ENCODE results near the gene CPSF4.
"Not testable (repeated sequence)": the region's sequence is repeated elsewhere in the genome, so short reads cannot be mapped to it uniquely, and the experiment has no call there.

The CPSF4 gene

DNA sequence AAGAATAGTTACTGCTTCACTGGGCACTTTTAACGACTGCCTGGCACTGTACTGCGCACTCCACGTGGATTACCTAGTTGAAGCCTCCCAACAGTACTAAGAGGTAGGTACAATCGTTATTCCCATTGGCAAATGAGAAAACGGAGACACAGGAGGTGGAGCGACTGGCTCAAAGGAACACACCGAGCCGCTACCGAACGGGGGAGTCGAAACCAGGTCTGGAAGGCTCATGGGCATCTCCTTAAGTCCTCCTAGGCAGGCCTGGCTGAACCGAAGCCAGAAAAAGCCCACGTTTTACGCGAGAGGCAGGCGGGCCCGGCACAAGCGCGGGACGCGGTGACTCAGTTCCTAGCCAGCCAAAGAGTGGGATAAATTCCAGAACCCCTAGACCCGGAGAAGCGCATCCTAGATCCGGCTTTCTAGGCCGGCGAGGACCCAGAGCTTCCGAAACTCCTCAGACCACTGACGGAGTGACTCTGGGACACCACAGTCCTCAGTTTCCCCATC, 30.8 kb upstream of the CPSF4 start:
- DNase-seq (ENCODE audit: insufficient read length, low spot score) (peak; percentile 19), FAIRE-seq (no peak)

- no peak for FAIRE-seq
- peak; percentile 89 for DNase-seq (ENCODE audit: insufficient read length, low spot score)
Observed at GRCh38 chr7:99408379-99409191, 30.2 kb upstream of the CPSF4 start, which contains the start of the genes BUD31 and PDAP1. Gene BUD31 (plus strand): TSS chr7:99408969. CDS start chr7:99411093, 2,124 bp downstream. Gene PDAP1 (minus strand): TSS chr7:99408597. CDS start chr7:99408548, 49 bp downstream.

- no peak for DNase-seq (ENCODE audit: insufficient read length, low spot score)
Observed at GRCh38 chr7:99409192-99409572, 29.6 kb upstream of the CPSF4 start.

GRCh38 chr7:99409806-99410205, 28.9 kb upstream of the CPSF4 start:
- no peak for FAIRE-seq
- no peak for DNase-seq (ENCODE audit: insufficient read length, low spot score)

More at GRCh38 chr7:99409192-99409572, 29.6 kb upstream of the CPSF4 start:
- FAIRE-seq = no peak

DNA sequence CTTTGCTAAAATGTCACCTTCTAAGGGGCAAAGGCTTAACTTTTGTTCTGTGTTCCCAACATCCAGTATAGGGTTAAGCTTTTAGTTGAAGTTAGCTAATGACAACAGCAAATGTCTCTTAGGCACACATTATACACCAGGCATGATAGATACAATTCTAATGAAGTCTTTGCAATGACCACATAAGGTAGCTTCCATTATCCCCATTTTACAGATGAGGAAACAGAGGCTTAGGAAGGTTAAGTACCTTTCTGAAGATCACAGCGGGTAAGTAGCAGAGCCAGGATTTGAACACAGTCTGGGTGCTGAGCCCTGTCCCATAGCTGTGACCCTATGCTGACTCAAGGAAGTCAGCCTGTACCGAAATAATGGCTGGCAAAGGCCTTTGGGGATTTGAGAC, 28.1 kb upstream of the CPSF4 start:
- DNase-seq (ENCODE audit: insufficient read length, low spot score) (no peak), FAIRE-seq (no peak)

DNA sequence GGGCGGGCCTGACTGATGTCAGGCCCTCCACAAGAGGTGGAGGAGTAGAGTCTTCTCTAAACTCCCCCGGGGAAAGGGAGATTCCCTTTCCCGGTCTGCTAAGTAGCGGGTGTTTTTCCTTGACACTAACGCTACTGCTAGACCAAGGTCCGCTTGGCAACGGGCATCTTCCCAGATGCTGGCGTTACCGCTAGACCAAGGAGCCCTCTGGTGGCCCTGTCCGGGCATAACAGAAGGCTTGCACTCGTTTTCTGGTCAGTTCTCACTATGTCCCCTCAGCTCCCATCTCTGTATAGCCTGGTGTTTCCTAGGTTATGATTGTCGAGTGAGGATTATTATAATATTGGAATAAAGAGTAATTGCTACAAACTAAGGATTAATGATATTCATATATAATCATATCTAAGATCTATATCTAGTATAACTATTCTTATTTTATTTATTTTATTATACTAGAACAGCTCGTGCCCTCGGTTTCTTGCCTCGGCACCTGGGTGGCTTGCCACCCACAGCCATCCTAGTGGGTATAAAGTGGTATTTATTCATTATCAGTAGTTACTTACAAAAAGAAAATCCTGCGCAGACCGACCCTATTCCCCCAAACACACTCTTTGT, 23.1 kb upstream of the CPSF4 start:
- not testable (repeated sequence) for FAIRE-seq; DNase-seq (ENCODE audit: insufficient read length, low spot score)

GRCh38 chr7:99418260-99418659, 20.5 kb upstream of the CPSF4 start:
- FAIRE-seq (no peak), DNase-seq (ENCODE audit: insufficient read length, low spot score) (no peak)

GRCh38 chr7:99419323-99420021, 19.3 kb upstream of the CPSF4 start:
- no peak for FAIRE-seq

DNA sequence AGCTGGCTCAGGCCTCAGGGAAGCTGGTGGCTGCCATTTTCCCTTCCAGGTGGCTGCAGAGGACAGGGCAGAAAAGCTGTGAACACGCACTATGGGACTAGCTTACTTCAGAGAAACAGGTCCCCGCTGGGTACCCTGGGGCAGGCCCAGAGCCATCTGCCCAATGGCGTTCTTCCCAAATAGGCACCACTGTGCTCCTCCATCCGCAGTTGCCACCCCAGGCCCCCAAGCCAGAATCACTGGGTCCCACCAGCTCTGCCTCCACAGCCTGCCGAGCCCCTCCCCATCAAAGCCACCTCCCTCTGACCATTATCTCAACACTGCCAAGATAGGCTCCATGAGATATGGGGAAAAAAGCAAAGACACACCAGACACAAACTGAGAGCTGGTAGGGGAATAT, 18.5 kb upstream of the CPSF4 start:
- FAIRE-seq (no peak), DNase-seq (ENCODE audit: insufficient read length, low spot score) (no peak)

More at GRCh38 chr7:99419323-99420021, 19.3 kb upstream of the CPSF4 start:
- DNase-seq (ENCODE audit: insufficient read length, low spot score) = no peak

DNA sequence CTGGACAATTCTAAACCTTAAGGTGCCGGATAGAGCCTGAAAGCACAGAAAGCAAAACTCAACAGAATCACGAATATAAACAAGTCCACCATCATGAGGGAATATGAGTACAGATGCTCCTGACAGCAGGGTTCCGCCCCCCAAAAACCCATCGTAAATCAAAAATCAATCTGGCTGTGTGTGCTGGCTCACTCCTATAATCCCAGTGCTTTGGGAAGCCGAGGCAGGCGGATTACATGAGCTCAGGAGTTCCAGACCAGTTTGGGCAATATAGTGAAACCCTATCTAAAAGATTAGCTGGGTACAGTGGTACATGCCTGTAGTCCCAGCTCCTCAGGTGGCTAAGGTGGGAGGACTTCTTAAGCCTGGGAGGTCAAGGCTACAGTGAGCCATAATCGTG, 17.8 kb upstream of the CPSF4 start:
- DNase-seq (ENCODE audit: insufficient read length, low spot score) (no peak), FAIRE-seq (no peak)

- DNase-seq (ENCODE audit: insufficient read length, low spot score) (no peak), FAIRE-seq (no peak)
Observed at GRCh38 chr7:99422186-99422585, 16.6 kb upstream of the CPSF4 start.

DNA sequence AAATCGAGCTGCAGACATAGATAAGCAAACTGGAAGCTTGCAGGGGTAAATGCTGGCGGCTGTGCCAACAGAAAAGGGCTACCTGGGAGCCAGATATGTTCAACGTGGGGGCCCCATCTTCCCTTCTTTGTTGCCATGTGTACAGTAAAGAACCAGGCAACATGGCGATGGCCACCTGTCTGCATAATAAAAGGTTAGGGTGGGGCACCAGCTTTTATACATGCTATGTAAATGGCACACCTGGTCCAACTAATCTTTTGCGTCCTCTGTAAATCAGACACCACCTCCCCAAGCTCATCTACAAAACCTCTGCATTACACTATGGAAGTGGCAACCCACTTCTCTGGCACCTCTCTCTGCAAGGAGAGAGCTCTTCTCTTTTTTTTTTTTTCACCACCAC, 16.1 kb upstream of the CPSF4 start:
- DNase-seq (ENCODE audit: insufficient read length, low spot score) (no peak), FAIRE-seq (no peak)

DNA sequence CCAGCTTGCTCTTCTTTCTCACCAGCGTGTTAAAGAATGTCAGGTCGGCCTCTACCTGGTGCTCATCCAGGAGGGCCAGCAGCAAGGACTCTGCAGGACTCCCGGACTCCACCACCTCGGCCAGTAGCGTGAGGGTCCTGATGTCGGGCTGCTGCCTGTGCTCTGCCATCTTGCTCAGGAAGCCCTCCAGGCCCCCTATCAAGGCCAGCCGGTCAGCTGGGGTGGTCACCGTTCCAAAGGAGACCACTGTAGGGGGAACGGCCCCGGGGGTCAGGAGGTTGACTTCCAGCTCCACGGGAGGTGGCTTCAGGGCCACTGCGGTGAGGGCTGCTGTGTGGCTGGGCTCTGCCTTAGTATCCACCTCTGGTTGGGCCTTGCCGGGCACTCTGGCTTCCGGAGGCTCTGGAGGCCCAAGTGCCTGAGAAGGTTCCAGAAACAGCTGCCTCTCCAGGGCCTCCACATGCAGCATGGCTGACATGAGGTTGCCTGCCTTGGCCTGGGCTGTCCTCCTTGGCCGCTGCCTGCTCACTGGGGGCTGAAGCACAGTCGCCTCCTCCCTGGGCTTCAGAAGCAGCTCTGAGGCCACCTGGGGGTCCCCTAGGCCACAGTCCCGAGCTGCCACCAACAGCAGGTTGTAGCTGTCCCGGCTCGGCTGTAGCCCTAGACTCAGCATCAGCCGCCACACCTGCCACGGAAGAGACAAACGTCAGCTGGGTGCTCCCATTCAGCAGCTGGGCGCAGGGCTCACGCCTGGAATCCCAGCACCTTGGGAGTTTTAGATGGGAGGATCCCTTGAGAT, 13.6 kb upstream of the CPSF4 start:
- DNase-seq (ENCODE audit: insufficient read length, low spot score) (no peak), FAIRE-seq (no peak)

GRCh38 chr7:99428972-99429566, 9.7 kb upstream of the CPSF4 start:
- DNase-seq (ENCODE audit: insufficient read length, low spot score) (no peak), FAIRE-seq (no peak)

- DNase-seq (ENCODE audit: insufficient read length, low spot score) (no peak), FAIRE-seq (no peak)
Observed at GRCh38 chr7:99429756-99430155, 9.0 kb upstream of the CPSF4 start.

GRCh38 chr7:99431756-99432540, 6.8 kb upstream of the CPSF4 start:
- not testable (repeated sequence) for FAIRE-seq; DNase-seq (ENCODE audit: insufficient read length, low spot score)

DNA sequence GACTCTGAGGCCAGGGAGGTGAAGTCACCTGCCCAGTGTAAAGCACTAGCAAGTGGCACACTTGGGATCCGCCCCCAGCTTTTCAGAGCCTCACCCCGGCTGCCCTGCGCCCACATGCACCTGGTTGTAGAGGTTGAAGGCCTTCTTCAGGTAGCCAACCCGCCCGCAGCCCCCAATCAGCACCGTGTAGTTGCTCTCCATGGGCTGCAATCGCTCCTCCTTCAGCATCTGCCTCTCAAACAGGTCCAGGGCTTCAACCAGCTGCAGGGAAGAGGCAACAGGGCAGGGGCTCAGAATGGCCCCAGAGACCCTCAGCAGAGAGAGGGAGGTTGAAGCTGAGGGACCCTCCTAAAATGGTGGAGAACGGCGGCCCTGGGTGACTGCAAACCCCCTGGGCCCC, 5.6 kb upstream of the CPSF4 start:
- FAIRE-seq (no peak), DNase-seq (ENCODE audit: insufficient read length, low spot score) (no peak)

DNA sequence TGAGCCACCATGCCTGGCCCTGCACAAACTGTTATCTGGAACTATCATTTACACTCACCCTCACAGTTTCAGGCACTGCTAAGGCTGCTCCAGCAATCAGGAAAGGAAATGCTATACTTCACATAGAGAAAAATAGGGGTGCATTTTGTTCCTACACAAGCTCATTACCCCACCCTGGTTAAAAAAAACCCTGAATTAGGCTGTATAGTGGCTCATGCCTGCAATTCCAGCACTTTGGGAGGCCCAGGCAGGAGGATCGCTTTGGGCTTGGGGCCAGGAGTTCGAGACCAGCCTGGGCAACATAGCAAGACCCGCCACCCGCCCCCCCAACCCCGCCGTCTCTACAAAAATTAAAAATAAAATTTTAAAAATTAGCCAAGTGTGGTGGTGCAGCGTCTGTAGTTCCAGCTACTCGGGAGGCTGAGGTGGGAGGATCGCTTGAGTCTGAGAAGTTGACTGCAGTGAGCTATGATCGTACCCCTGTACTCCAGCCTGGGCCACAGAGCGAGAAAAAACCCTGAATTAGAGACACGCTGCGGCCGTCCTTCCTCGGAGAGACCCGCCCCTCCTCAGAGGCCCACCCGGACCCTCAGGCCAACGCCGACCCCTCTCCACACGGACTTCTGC, 684 bp upstream of the CPSF4 start:
- FAIRE-seq (no peak), DNase-seq (ENCODE audit: insufficient read length, low spot score) (no peak)

GRCh38 chr7:99440195-99440594, 1.5 kb downstream of the CPSF4 start:
- no peak for DNase-seq (ENCODE audit: insufficient read length, low spot score)
- no peak for FAIRE-seq
